Measurements from ENCODE around the gene ZNF883.

DNA sequence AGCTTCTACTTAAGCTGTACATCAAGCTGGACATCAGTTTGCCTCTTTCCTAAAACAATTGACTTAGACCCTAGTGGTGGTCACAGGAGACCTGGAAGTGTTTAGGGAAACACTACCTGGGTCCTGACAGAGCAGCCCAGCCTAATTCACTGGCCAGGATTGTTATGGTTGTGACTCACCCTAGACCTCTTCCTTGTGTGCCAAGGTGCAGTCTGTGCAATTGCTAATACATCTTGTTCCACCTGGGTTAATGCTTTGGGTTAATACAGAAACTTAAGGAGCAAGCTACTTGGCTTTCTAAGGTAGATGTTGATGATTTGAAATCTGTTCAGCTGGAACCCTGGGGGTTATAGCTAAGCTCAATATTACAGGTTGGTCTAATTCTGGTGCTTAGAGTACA is 72.6 kb downstream of the ZNF883 start:
- TF ChIP-seq CTCF (IDR thresholded peaks at IDR 0.05; ENCODE audit: extremely low read depth in 1 of 2, insufficient read depth in 1 of 2, low read depth in 1 of 2, low read length in 2 of 2) (no peak), POLR2A (IDR thresholded peaks at IDR 0.05; ENCODE audit: low read depth, low read length) (no peak), POLR2AphosphoS5 (IDR thresholded peaks at IDR 0.05; ENCODE audit: insufficient read depth, low read depth, low read length) (no peak)
- TF ChIP-seq, protein P1, sequence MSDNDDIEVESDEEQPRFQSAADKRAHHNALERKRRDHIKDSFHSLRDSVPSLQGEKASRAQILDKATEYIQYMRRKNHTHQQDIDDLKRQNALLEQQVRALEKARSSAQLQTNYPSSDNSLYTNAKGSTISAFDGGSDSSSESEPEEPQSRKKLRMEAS (IDR thresholded peaks at IDR 0.05; ENCODE audit: insufficient read depth, insufficient read length): no peak

Data from endothelial cell of umbilical vein (primary cell).